ENCODE results near the gene SPHK2.
"Not testable (repeated sequence)": the region's sequence is repeated elsewhere in the genome, so short reads cannot be mapped to it uniquely, and the experiment has no call there.

Gene SPHK2

GRCh38 chr19:48623556-48624066, 4.3 kb downstream of the SPHK2 start:
- in situ Hi-C loops (cut with MboI; ENCODE audit: low sequenced_read_pairs), result no loop called here

DNA sequence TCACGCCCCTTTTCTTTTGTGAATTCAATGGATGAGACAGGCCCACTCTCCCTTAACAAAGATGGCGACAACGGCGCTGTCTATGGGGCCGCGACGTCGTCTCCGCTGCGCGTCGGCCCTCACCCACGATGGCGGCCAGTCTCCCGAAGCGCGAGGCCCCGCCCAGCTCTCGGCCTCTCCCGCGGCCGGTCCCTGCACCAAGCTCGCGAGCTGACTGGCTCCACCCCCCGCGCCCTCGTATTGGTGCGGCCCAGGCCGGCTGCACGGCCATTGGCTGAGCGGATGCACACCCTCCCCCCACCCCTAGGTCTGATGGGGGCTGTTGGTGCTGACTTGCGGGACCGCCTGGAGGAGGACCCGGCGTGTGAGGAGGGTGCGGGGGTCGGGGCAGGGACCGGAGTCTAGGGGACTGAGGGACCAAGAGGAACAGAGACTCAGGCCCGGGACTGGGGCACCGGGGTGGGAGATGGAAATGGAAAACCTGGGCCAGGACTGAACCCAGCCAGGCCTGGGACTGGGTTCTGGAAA, 4.8 kb downstream of the SPHK2 start:
- in situ Hi-C loops (cut with MboI; ENCODE audit: low sequenced_read_pairs), result no loop called here

GRCh38 chr19:48624791-48625723, 5.8 kb downstream of the SPHK2 start:
- in situ Hi-C loops (cut with MboI; ENCODE audit: low sequenced_read_pairs), result no loop called here

DNA sequence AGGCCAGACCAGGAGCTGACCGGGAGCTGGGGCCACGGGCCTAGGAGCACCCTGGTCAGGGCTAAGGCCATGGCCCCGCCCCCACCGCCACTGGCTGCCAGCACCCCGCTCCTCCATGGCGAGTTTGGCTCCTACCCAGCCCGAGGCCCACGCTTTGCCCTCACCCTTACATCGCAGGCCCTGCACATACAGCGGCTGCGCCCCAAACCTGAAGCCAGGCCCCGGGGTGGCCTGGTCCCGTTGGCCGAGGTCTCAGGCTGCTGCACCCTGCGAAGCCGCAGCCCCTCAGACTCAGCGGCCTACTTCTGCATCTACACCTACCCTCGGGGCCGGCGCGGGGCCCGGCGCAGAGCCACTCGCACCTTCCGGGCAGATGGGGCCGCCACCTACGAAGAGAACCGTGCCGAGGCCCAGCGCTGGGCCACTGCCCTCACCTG, 6.6 kb downstream of the SPHK2 start:
- in situ Hi-C loops (cut with MboI; ENCODE audit: low sequenced_read_pairs), result no loop called here

DNA sequence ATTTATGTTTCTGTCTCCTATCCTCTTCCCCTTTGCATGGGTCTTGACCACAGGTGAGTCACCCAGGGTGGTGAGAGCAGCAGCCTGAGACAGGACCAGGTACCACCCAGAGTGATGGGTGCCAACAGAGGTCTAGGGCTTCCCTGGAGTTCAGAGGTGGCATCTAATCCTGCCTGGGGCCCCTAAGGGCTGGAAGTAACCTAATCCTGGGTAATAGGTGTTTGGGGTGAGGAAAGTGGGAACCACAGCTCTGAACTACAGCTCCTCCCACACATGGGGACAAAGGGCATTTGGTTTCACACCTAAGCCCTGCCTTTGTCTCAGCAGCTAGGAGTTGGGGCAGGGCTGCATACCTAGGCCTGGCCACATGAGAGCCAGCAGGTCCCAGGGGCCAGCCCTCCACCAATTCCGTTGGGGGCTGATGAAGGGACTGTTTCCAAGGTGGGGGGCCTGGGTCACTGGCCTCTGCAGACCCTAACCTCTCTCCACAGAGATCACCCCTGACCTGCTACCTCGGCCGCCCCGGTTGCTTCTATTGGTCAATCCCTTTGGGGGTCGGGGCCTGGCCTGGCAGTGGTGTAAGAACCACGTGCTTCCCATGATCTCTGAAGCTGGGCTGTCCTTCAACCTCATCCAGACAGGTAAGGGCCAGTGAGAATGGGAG, 8.0 kb downstream of the SPHK2 start:
- in situ Hi-C loops (cut with MboI; ENCODE audit: low sequenced_read_pairs), result no loop called here

- in situ Hi-C loops (cut with MboI; ENCODE audit: low sequenced_read_pairs), result no loop called here
These were observed 8.6 kb downstream of the SPHK2 start for GRCh38 chr19:48627865-48628314.

DNA sequence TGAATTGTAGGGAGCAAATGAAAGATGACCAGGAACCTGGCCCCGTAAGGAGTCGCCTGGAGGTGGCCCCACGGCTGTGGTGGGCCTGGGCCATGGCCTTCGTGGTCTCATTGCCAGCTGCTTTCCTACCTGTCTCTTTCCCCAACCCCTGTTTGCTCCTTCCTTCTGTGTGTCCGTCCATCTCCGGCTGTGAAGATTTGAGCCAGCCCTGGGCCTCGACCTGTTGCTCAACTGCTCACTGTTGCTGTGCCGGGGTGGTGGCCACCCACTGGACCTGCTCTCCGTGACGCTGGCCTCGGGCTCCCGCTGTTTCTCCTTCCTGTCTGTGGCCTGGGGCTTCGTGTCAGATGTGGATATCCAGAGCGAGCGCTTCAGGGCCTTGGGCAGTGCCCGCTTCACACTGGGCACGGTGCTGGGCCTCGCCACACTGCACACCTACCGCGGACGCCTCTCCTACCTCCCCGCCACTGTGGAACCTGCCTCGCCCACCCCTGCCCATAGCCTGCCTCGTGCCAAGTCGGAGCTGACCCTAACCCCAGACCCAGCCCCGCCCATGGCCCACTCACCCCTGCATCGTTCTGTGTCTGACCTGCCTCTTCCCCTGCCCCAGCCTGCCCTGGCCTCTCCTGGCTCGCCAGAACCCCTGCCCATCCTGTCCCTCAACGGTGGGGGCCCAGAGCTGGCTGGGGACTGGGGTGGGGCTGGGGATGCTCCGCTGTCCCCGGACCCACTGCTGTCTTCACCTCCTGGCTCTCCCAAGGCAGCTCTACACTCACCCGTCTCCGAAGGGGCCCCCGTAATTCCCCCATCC, 9.4 kb downstream of the SPHK2 start:
- in situ Hi-C loops (cut with MboI; ENCODE audit: low sequenced_read_pairs), result no loop called here

DNA sequence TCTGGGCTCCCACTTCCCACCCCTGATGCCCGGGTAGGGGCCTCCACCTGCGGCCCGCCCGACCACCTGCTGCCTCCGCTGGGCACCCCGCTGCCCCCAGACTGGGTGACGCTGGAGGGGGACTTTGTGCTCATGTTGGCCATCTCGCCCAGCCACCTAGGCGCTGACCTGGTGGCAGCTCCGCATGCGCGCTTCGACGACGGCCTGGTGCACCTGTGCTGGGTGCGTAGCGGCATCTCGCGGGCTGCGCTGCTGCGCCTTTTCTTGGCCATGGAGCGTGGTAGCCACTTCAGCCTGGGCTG, 9.9 kb downstream of the SPHK2 start:
- in situ Hi-C loops (cut with MboI; ENCODE audit: low sequenced_read_pairs), result no loop called here

GRCh38 chr19:48629599-48630295, 10.4 kb downstream of the SPHK2 start:
- in situ Hi-C loops (cut with MboI; ENCODE audit: low sequenced_read_pairs), result no loop called here

GRCh38 chr19:48630296-48631063, 11.2 kb downstream of the SPHK2 start:
- in situ Hi-C loops (cut with MboI; ENCODE audit: low sequenced_read_pairs), result no loop called here

DNA sequence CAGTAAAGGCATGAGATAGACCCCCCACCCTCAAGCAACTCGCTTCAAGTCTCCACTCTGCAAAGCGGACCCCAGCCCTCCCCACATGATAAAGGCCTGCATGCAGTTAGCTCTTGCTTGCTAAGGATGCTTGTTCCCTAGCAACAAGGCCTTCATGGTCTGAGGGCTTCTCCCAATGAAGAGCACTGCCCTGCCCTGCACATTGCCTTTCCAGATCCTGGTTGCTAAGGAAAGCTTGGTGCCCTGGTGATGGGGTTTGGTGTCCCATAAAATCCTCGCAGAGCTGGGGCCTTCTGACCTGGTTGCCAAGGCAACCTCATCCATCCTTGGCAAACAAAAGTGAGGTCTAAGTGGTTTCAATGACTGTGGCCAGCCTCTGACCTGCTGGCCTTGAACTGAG, 11.9 kb downstream of the SPHK2 start:
- in situ Hi-C loops (cut with MboI; ENCODE audit: low sequenced_read_pairs), result no loop called here

- in situ Hi-C loops (cut with MboI; ENCODE audit: low sequenced_read_pairs), result not testable (repeated sequence)
These were observed 13.0 kb downstream of the SPHK2 start for GRCh38 chr19:48632286-48632685.

DNA sequence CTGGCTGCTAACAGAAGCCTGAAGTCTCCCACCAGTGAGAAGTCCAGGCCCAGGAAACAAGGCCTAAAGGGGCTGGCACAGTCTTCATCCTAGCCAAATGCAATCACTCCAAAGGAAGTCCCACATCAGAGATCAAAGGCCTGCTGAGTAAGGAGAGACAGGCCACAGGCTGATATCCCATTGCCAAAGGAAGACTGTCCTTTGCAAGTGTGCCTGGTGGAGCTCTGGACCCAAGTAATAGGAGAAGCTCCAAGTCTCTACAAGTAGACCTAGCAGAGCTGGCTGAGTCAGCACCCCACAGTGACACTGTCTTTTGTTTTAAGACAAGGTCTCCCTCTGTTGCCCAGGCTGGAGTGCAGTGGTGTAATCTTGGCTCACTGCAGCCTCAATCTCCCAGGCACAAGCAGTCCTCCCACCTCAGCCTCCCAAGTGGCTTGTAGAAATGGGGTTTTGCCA, 13.4 kb downstream of the SPHK2 start:
- in situ Hi-C loops (cut with MboI; ENCODE audit: low sequenced_read_pairs), result no loop called here

DNA sequence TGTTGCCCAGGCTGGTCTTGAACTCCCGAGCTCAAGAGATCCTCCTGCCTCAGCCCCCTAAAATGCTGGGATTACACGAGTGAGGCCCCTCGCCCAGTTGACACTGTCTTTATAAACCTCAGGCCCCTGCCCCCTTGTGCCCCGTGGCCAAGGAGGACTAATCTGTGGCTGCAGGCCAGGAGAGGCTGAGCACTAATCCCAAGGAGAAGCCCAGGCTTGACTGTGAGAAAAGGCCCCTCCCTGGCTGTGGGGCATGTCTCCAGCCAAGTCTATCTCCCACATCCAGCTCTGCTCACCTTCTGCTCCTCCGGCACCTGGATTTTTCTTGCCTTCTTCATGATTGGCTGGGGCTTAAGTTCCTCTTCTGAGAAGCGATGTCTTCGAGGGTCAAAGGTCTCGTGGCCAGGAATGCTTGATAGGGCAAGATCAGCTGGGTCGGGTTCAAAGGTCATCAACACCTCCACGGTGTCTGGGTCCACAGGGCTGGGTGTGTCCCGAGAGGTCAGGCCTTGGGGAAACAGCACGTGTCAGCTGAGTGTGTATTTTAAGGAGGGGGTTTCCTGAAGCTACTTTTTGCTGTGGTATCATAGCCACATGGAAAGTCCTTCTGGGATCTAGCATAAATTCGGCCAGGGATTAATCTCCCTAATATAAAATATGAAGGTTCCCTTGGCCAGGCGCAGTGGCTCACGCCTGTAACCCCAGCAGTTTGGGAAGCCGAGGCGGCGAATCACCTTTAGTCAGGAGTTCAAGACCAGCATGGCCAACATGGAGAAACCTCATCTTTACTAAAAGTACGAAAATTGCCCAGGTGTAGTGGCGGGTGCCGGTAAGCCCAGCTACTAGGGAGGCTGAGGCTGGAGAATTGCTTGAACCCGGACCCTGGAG, 14.1 kb downstream of the SPHK2 start:
- in situ Hi-C loops (cut with MboI; ENCODE audit: low sequenced_read_pairs), result no loop called here

- in situ Hi-C loops (cut with MboI; ENCODE audit: low sequenced_read_pairs), result no loop called here
These were observed 14.7 kb downstream of the SPHK2 start for GRCh38 chr19:48634036-48634342.

- in situ Hi-C loops (cut with MboI; ENCODE audit: low sequenced_read_pairs), result no loop called here
These were observed 15.3 kb downstream of the SPHK2 start for GRCh38 chr19:48634424-48635262.

- in situ Hi-C loops (cut with MboI; ENCODE audit: low sequenced_read_pairs), result no loop called here
These were observed 16.1 kb downstream of the SPHK2 start for GRCh38 chr19:48635263-48635965.

Measured in HL-60/S4 treated with phorbol 12-myristate 13-acetate at 8.2 ng/mL for 4 days and 3 days (cell line).